Nephron progenitor cell (in vitro differentiated cells): ENCODE measurements around the gene TNS1.
A peak's percentile ranks its signal among the peaks of the same experiment; 100 is the strongest.

ENCODE experiments used
- DNase-seq: peaks from one replicate; pipeline ENCODE4 v3.0.0; 2021
- H3K27ac Mint-ChIP-seq: 2 replicates; pipeline ENCODE4 v1.8.0; 2021; ENCODE audit warnings: mild to moderate bottlenecking, moderate library complexity, mixed read lengths
- H3K27me3 Mint-ChIP-seq: 2 replicates; pipeline ENCODE4 v1.8.0; 2021; ENCODE audit warnings: mild to moderate bottlenecking, low read depth, mixed read lengths; ENCODE audit not compliant: poor library complexity
- H3K36me3 Mint-ChIP-seq: 2 replicates; pipeline ENCODE4 v1.8.0; 2021; ENCODE audit warnings: low read depth, mixed read lengths
- H3K4me1 Mint-ChIP-seq: 2 replicates; pipeline ENCODE4 v1.8.0; 2021; ENCODE audit warnings: mixed read lengths
- H3K4me3 Mint-ChIP-seq: 2 replicates; pipeline ENCODE4 v1.8.0; 2021; ENCODE audit warnings: mild to moderate bottlenecking, moderate library complexity, mixed read lengths
- H3K9me3 Mint-ChIP-seq: 2 replicates; pipeline ENCODE4 v1.8.0; 2021; ENCODE audit warnings: mild to moderate bottlenecking, moderate library complexity, mixed read lengths
- TF ChIP-seq, protein P1 (sequence below): fragments of 200-600 bp; sonication (generic); IDR thresholded peaks from 2 replicates; pipeline ENCODE4 v1.5.0; 2021; ENCODE audit warnings: antibody characterized with exemption

TNS1 gene

DNA sequence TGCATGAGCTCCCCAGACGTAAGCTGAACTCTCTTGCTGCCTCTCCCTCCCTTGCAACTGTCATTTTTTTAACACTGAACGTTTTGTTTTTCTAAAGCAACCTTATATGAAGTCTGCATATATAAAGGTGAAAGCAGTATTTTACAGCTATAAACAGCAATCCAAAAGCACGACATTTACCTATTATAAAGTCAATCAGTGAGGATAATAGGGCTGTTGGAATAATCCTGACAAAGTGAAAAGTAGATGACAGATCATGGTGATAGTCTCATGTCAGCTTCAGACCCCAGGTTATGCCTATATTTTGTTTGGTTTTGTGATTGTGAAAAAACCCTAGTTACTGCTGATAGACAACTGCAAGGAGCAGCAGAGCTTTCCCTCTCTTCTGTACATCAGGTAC is 195.8 kb downstream of the TNS1 start:
- no peak for DNase-seq
- TF ChIP-seq, protein P1, sequence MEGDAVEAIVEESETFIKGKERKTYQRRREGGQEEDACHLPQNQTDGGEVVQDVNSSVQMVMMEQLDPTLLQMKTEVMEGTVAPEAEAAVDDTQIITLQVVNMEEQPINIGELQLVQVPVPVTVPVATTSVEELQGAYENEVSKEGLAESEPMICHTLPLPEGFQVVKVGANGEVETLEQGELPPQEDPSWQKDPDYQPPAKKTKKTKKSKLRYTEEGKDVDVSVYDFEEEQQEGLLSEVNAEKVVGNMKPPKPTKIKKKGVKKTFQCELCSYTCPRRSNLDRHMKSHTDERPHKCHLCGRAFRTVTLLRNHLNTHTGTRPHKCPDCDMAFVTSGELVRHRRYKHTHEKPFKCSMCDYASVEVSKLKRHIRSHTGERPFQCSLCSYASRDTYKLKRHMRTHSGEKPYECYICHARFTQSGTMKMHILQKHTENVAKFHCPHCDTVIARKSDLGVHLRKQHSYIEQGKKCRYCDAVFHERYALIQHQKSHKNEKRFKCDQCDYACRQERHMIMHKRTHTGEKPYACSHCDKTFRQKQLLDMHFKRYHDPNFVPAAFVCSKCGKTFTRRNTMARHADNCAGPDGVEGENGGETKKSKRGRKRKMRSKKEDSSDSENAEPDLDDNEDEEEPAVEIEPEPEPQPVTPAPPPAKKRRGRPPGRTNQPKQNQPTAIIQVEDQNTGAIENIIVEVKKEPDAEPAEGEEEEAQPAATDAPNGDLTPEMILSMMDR, result no peak
- H3K4me3 Mint-ChIP-seq, result no peak overlapping the region
- H3K9me3 Mint-ChIP-seq, result no peaks in the 10 kb centered on the region
- peak overlapping the region; percentile 8 for H3K27ac Mint-ChIP-seq
- H3K4me1 Mint-ChIP-seq, result peaks cover 21% of the 10 kb centered on the region
- H3K36me3 Mint-ChIP-seq, result peaks cover 29% of the 10 kb centered on the region
- H3K27me3 Mint-ChIP-seq, result peaks cover 12% of the 10 kb centered on the region

DNA sequence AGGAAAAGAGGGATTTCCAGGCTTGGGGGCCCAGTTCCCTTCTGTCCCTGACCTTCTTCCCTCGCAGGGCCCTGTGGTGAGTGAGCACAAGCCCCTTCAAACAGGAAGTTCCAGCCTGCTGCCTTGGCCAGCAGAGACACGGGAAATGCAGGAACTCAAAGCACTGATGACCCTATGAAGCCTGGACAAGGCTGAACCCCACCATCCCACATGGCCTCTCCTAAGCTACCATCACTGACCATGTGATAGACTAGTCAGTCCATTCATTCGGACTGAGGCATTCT is 196.4 kb downstream of the TNS1 start:
- DNase-seq, result no peak
- no peaks in the 10 kb centered on the region for H3K9me3 Mint-ChIP-seq
- peaks cover 23% of the 10 kb centered on the region for H3K36me3 Mint-ChIP-seq
- H3K27me3 Mint-ChIP-seq, result peaks cover 12% of the 10 kb centered on the region
- H3K27ac Mint-ChIP-seq, result no peak overlapping the region
- TF ChIP-seq, protein P1, result no peak
- no peak overlapping the region for H3K4me3 Mint-ChIP-seq
- peaks cover 27% of the 10 kb centered on the region for H3K4me1 Mint-ChIP-seq

DNA sequence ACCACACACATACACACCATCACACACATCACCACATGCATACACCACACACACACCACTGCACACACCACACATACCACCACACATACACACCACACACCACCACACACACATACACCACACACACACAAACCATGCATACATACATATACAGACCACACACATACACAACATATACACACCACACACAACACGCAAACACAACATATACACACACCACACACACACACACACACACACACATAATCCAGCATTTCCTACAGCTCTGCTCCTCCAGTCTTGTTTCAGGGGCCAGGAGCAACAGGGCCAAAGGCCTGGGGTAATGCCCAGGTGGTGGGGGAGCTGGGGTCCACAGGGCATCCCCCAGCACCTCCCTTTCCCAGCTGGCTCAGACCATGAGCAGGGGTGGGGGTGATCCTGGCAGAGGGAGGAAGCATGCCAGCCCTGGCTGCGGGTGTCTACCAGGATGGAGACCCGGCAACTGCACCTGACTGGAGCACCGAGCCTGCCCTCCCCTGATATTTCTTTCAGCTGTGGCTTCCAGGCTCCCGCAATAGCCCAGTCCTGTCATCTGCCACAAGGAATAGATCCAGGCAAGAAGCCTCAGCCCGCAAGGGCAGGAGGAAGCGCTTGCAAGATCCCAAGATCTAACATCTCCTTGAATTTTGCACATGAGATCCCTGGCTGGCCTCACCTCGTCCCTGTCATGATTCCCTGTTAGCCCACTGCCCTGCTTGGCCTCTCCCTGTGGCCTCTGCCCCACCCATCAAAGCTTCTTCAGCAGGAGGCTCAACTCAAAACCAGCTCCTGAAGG is 196.9 kb downstream of the TNS1 start:
- Mint-ChIP-seq H3K27me3 (peaks cover 12% of the 10 kb centered on the region), H3K4me3 (no peak overlapping the region), H3K36me3 (peaks cover 23% of the 10 kb centered on the region), H3K27ac (peak overlapping the region; percentile 68), H3K4me1 (peaks cover 33% of the 10 kb centered on the region), H3K9me3 (no peaks in the 10 kb centered on the region)
- no peak for DNase-seq
- TF ChIP-seq, protein P1, result no peak

DNA sequence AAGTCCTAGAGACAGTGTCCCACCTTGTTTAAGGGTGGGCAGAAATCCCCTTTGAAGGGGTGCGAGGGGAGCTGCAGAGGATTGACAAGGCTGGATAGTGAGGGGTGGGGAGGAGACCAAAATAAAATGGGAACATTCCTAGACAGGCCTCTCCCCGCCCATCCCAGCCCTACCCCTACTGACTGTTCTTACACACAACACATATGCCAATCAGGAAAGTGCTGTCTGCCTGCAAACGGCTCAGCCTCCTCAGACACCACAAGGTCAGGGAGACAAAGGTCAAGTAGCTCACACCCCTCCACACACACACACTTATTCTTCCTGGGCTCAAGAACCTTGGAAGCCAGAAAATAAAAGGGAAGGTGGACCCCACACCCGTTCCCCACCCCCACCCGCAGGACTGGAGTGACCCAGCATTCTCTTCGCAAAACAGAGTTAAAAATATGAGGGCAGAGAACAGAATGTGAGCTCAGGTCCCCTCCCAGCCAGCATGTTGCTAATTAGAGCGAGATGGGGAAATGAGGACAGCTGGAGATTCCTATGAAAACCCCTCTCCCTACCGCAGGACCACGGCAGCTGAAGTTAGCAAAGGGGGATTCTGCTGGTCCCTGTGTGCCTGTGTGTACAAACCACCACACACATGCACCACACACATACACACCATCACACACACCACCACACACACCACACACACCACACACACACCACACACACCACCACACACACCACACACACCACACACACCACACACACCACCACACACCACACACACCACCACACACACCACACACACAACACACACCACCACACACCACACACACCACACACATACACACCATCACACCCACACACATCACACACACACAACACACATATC is 197.8 kb downstream of the TNS1 start:
- Mint-ChIP-seq H3K4me1 (peaks cover 41% of the 10 kb centered on the region), H3K27me3 (peaks cover 12% of the 10 kb centered on the region), H3K9me3 (no peaks in the 10 kb centered on the region), H3K27ac (peak overlapping the region; percentile 68), H3K36me3 (peaks cover 19% of the 10 kb centered on the region), H3K4me3 (no peak overlapping the region)
- DNase-seq, result no peak
- TF ChIP-seq, protein P1, result no peak

DNA sequence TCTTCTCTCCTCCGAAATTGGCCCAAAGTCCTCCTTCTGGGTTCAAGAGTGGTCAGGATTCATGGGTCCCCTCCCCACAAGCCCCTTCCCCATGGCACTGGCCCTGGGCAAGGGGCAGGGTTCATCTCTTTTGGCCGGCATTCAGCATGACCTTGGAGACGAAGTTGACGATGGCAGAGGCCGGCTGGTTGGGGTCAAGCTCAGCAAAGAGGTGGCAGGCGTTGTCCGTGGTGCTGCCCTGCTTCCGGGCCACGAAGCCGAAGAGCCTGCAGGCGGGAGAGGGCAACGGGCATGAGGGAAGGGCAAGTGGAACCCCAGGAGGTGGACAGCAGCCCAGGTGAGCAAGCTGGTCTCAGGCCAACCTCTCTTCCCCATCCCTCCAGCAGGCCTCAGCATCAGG is 198.5 kb downstream of the TNS1 start:
- H3K4me1 Mint-ChIP-seq, result peaks cover 48% of the 10 kb centered on the region
- TF ChIP-seq, protein P1, result no peak
- no peak overlapping the region for H3K27ac Mint-ChIP-seq
- H3K9me3 Mint-ChIP-seq, result no peaks in the 10 kb centered on the region
- H3K36me3 Mint-ChIP-seq, result peaks cover 12% of the 10 kb centered on the region
- DNase-seq, result peak; percentile 50
- peaks cover 14% of the 10 kb centered on the region for H3K27me3 Mint-ChIP-seq
- no peak overlapping the region for H3K4me3 Mint-ChIP-seq
